Measurements from ENCODE around the gene CD300H.
A peak's percentile ranks its signal among the peaks of the same experiment; 100 is the strongest.

The CD300H gene

DNA sequence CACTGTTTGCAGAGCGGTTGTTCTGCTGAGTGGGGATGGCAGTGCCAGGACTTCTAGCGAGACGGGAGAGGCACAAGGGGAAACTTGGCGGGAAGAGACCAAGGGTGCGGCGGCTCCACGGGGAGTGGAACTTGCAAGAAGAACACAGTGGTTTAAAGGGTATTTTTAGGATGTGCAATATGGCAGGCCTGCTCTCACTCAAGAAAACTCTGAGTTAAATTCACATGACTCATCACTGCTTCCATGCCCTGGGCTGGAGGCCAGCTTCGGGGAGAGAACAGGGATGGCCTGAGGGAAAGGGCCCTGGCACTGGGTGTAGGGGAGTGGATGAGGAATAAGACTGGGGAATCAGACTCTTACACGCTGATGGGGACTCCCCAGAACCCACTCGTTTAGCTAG, 38.1 kb upstream of the CD300H start:
- TF ChIP-seq, protein P1, sequence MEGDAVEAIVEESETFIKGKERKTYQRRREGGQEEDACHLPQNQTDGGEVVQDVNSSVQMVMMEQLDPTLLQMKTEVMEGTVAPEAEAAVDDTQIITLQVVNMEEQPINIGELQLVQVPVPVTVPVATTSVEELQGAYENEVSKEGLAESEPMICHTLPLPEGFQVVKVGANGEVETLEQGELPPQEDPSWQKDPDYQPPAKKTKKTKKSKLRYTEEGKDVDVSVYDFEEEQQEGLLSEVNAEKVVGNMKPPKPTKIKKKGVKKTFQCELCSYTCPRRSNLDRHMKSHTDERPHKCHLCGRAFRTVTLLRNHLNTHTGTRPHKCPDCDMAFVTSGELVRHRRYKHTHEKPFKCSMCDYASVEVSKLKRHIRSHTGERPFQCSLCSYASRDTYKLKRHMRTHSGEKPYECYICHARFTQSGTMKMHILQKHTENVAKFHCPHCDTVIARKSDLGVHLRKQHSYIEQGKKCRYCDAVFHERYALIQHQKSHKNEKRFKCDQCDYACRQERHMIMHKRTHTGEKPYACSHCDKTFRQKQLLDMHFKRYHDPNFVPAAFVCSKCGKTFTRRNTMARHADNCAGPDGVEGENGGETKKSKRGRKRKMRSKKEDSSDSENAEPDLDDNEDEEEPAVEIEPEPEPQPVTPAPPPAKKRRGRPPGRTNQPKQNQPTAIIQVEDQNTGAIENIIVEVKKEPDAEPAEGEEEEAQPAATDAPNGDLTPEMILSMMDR (IDR thresholded peaks at IDR 0.05; ENCODE audit: low read depth, low read length, missing control alignments): no peak
- no peak overlapping the region for H3K4me3 ChIP-seq (ENCODE audit: low read depth, low read length)
- no peak for DNase-seq (ENCODE audit: low read depth)

DNA sequence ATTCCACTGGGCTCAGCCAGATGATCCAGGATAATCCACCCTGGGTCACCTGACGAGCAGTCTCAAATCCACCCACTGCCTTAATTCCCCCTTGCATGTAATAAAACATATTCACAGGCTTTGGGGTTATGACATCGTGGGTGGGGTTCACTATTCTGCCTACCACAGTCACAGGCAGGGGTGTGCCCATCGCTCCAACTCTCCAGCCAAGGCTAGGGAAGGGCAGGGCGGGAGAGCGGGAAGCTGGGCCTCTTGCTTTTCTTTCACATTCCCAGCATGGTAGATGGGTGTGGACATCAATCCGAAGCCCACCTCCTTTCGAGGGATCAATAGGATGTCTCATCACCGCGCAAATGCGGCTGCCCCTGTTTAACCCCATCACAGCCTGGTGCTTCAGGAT, 37.5 kb upstream of the CD300H start:
- no peak overlapping the region for H3K4me3 ChIP-seq (ENCODE audit: low read depth, low read length)
- no peak for DNase-seq (ENCODE audit: low read depth)
- TF ChIP-seq, protein P1 (IDR thresholded peaks at IDR 0.05; ENCODE audit: low read depth, low read length, missing control alignments): no peak

DNA sequence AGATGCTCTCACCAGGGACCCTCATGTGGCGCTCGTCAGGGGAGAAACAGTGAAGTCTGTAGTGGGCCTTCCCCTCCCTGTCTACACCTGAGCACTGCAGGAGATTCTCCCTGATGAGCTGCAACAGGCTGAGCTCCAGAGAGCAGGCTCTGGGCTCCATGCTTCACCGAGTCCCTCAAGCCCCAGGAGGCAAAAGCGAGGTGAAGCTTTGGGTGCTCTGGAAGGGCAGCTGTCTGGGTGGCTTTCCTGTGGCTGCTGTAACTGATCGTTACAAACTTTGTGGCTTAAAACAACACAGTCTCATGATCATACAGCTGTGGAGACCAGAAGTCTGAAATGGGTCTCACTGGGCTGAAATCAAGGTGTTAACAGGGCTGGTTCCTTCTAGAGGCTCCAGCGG, 36.9 kb upstream of the CD300H start:
- DNase-seq (ENCODE audit: low read depth): no peak
- H3K4me3 ChIP-seq (ENCODE audit: low read depth, low read length): no peak overlapping the region
- TF ChIP-seq, protein P1 (IDR thresholded peaks at IDR 0.05; ENCODE audit: low read depth, low read length, missing control alignments): no peak

DNA sequence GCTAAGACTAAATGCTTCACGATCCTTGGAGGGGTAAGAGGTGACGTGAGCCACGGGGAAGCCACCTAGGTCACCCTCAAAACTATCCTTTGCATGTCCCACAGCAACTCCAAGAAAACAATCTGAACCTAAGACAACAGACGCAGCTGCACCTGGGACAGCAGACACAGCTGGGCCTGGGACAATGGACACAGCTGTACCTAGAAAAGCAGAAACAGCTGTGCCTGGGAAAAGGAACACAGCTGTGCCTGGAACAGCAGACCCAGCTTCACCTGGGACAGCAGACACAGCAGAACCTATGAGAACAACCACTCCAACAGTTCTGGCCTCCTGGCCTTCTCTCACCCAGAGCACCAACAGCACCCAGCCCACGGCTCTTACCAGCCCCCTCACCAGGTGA, 36.4 kb upstream of the CD300H start:
- DNase-seq (ENCODE audit: low read depth): no peak
- H3K4me3 ChIP-seq (ENCODE audit: low read depth, low read length): no peak overlapping the region
- TF ChIP-seq, protein P1 (IDR thresholded peaks at IDR 0.05; ENCODE audit: low read depth, low read length, missing control alignments): no peak

DNA sequence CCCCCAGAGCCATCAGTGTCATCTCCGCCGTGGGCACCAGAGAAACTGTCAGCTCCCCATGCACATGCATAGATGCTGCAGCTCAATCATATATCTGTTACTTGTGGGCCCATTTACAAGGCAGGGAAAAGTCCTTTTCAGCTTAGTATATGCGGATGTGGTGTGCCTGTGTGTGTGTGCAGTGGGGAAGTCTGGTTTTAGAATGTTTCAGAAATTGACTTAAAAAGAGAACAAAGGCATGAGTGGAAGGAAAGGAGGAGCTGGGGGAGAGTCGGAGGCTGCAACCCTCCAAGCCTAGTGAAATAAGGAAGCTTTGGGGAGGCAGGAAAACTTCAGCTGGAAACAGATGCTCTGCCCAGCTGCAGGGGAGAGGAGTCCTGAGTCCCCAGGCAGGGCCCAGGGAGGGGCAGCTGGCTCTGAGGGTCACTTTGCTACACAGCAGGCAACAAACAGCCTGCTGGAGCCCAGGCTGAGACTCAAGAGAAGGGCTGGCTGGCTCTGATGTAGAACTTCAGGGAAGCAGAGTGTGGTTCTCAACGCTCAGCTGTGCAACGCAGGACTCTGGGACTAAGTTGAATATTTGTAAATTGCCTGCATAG, 35.8 kb upstream of the CD300H start:
- TF ChIP-seq, protein P1 (IDR thresholded peaks at IDR 0.05; ENCODE audit: low read depth, low read length, missing control alignments): no peak
- H3K4me3 ChIP-seq (ENCODE audit: low read depth, low read length): no peak overlapping the region
- DNase-seq (ENCODE audit: low read depth): no peak

DNA sequence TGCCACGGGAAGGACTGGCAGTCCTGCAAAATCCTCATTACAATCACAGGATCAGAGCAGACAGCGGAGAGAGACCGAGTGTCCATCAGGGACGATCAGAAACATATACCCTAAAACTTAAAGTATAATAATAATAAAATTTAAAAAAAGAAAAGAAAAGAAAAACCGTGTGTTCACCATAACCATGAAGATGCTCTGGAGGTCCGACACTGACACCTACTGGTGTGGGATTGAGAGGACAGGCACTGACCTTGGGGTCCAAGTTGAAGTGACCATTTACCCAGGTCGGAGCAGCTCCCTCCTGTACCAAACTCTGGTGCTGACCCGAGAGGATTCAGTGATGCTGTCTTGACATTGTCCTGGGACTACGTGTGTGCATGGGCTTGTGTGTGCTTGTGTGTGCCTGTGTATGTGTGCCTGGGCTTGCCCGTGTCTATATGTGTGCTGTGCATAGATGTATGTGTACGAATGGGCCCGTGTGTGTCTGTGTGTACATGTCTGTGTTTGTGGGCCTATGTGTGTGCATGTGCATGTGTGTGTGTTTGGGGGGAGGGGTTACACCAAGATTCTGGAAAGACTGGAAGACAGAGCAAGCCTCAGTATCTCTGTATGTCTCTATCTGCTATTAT, 34.7 kb upstream of the CD300H start:
- no peak overlapping the region for H3K4me3 ChIP-seq (ENCODE audit: low read depth, low read length)
- no peak for DNase-seq (ENCODE audit: low read depth)
- TF ChIP-seq, protein P1 (IDR thresholded peaks at IDR 0.05; ENCODE audit: low read depth, low read length, missing control alignments): peak; percentile 68

DNA sequence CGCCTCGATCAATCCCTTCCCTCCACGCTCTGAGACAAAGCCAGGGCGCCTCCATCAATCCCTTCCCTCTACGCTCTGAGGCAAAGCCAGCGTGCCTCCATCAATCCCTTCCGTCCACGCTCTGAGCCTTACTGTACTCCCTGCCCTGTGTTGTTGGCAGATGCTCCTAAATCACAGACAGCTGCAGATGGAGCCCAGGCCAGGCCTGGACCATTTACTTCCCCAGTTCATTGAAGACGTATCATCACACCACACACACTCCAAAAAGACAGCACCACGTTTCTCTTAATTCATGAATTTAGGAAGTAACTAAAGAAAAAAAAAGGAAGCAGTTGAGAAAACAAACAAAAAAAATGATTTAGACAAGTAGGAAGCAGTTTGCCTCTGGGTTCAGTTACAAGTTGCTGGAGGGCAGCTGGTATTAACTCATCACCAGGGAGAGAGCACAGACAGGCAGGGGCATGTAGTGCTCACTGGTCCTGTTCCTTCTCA, 32.2 kb upstream of the CD300H start:
- DNase-seq (ENCODE audit: low read depth): no peak
- H3K4me3 ChIP-seq (ENCODE audit: low read depth, low read length): no peak overlapping the region
- TF ChIP-seq, protein P1 (IDR thresholded peaks at IDR 0.05; ENCODE audit: low read depth, low read length, missing control alignments): no peak
